HG03442 (cell line): ENCODE results near the gene RPAP3.

Experiments
- ATAC-seq: cut with Tn5 transposase; IDR thresholded peaks from one replicate; pipeline ENCODE4 v1.9.1; 2021; ENCODE audit warnings: mild to moderate bottlenecking, moderate library complexity; ENCODE audit not compliant: unreplicated experiment

The RPAP3 gene

DNA sequence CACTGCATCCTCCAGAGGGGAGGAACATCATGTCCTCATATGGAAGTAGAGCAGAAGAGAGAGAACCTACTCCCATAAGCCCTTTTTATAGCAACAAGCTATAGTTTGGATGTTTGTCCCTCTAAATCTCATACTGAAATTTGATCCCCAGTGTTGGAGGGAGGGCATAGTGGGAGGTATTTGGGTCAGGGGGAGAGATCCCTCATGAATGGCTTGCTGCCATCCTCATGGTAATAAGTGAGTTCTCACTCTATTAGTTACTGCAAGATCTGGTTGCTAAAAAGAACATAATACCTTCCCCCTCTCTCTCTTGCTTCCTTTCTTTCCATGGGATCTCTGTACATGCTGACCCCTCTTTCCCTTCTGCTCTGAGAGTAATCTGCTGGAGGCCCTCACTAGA, 93.9 kb downstream of the RPAP3 start:
- ATAC-seq, result no peak
